HEK293 (cell line): ENCODE data around the gene SLC16A7.

Experiments
- CTCF ChIA-PET: fragments of 350-600 bp; formaldehyde crosslinking; extraction: SDS; loops from one replicate; lab custom pipeline; 2021; ENCODE audit warnings: antibody characterized with exemption; lab: Yijun Ruan, JAX
- POLR2A ChIA-PET: fragments of 300-600 bp; formaldehyde crosslinking; extraction: SDS; loops from one replicate; lab custom pipeline; 2020; ENCODE audit warnings: antibody characterized with exemption, inconsistent platforms; lab: Yijun Ruan, JAX
- H3K27ac ChIP-seq: fragments of 200-500 bp; sonication (Bioruptor generic); 2 replicates; pipeline ENCODE4 v1.5.1; 2014; ENCODE audit warnings: low read depth, low read length, control low read depth, inconsistent platforms; ENCODE audit errors: extremely low read depth
- H3K36me3 ChIP-seq, 2 experiments: fragments of 200-500 bp in 1 of 2; sonication (Bioruptor generic) in 1 of 2; 1 replicate in 1 of 2; 2 replicates in 1 of 2; pipeline ENCODE4 v1.5.1; 2014 to 2017; ENCODE audit warnings: inconsistent platforms in 2 of 2, low read length in 2 of 2; ENCODE audit not compliant: control insufficient read depth in 2 of 2, insufficient read depth in 1 of 2
- H3K4me1 ChIP-seq: fragments of 200-500 bp; sonication (Bioruptor generic); 2 replicates; pipeline ENCODE4 v1.5.1; 2014; ENCODE audit warnings: mild to moderate bottlenecking, low read length, inconsistent platforms; ENCODE audit not compliant: control insufficient read depth, insufficient read depth
- H3K4me3 ChIP-seq: 2 replicates; pipeline ENCODE4 v1.5.1; 2011; ENCODE audit warnings: low read depth, mild to moderate bottlenecking, control low read depth, low read length, moderate library complexity
- H3K9me3 ChIP-seq: fragments of 200-500 bp; sonication (Bioruptor generic); 2 replicates; pipeline ENCODE4 v1.5.1; 2014; ENCODE audit warnings: low read depth, low read length, inconsistent platforms; ENCODE audit not compliant: control insufficient read depth, insufficient read depth
- BCL11A ChIP-seq: fragments of 450-650 bp; formaldehyde crosslinking; IDR thresholded peaks from 2 replicates; pipeline ENCODE4 v1.5.1; 2016; ENCODE audit warnings: low read depth, missing biosample characterization, missing genetic modification characterization
- HOXA7 ChIP-seq: sonication (generic); formaldehyde crosslinking; IDR thresholded peaks from 2 replicates; pipeline ENCODE4 v1.8.1; 2022; ENCODE audit warnings: missing genetic modification reagents, borderline replicate concordance
- HOXD13 ChIP-seq: sonication (generic); formaldehyde crosslinking; IDR thresholded peaks from 2 replicates; pipeline ENCODE4 v1.8.0; 2022; ENCODE audit warnings: missing genetic modification reagents, borderline replicate concordance
- KLF1 ChIP-seq: fragments of 450-650 bp; formaldehyde crosslinking; IDR thresholded peaks from 2 replicates; pipeline ENCODE4 v1.5.1; 2016; ENCODE audit warnings: missing biosample characterization, missing genetic modification characterization
- YY2 ChIP-seq: fragments of 450-650 bp; formaldehyde crosslinking; IDR thresholded peaks from 2 replicates; pipeline ENCODE4 v1.5.1; 2016; ENCODE audit warnings: missing biosample characterization, missing genetic modification characterization
- ZBTB17 ChIP-seq: fragments of 450-650 bp; formaldehyde crosslinking; IDR thresholded peaks from 2 replicates; pipeline ENCODE4 v1.5.1; 2016; ENCODE audit warnings: missing biosample characterization, missing genetic modification characterization
- ZNF121 ChIP-seq: fragments of 450-650 bp; formaldehyde crosslinking; IDR thresholded peaks from 2 replicates; pipeline ENCODE4 v1.5.1; 2016; ENCODE audit warnings: missing biosample characterization, missing genetic modification characterization
- ZNF132 ChIP-seq: fragments of 450-650 bp; formaldehyde crosslinking; IDR thresholded peaks from 2 replicates; pipeline ENCODE4 v1.5.1; 2017; ENCODE audit warnings: missing biosample characterization, missing genetic modification characterization, borderline replicate concordance
- ZNF155 ChIP-seq: fragments of 450-650 bp; formaldehyde crosslinking; IDR thresholded peaks from 2 replicates; pipeline ENCODE4 v1.5.1; 2016; ENCODE audit warnings: missing biosample characterization, missing genetic modification characterization
- ZNF239 ChIP-seq: fragments of 450-650 bp; formaldehyde crosslinking; IDR thresholded peaks from 2 replicates; pipeline ENCODE4 v1.5.1; 2016; ENCODE audit warnings: missing biosample characterization, missing genetic modification characterization
- ZNF350 ChIP-seq: fragments of 450-650 bp; formaldehyde crosslinking; IDR thresholded peaks from 2 replicates; pipeline ENCODE4 v1.5.0; 2017; ENCODE audit warnings: missing biosample characterization, mild to moderate bottlenecking, missing genetic modification characterization
- ZNF366 ChIP-seq: fragments of 450-650 bp; formaldehyde crosslinking; conservative IDR thresholded peaks from 2 replicates; pipeline ENCODE4 v1.5.1; 2016; ENCODE audit warnings: missing biosample characterization, missing genetic modification characterization
- ZNF391 ChIP-seq: fragments of 450-650 bp; formaldehyde crosslinking; IDR thresholded peaks from 2 replicates; pipeline ENCODE4 v1.5.1; 2016; ENCODE audit warnings: low read depth, missing biosample characterization, missing genetic modification characterization, borderline replicate concordance
- ZNF404 ChIP-seq: fragments of 450-650 bp; formaldehyde crosslinking; IDR thresholded peaks from 2 replicates; pipeline ENCODE4 v1.5.1; 2017; ENCODE audit warnings: missing biosample characterization, missing genetic modification characterization
- ZNF426 ChIP-seq: fragments of 450-650 bp; formaldehyde crosslinking; IDR thresholded peaks from 2 replicates; pipeline ENCODE4 v1.5.1; 2017; ENCODE audit warnings: missing biosample characterization, missing genetic modification characterization, mild to moderate bottlenecking, inconsistent platforms, moderate library complexity
- ZNF501 ChIP-seq: fragments of 450-650 bp; formaldehyde crosslinking; IDR thresholded peaks from 2 replicates; pipeline ENCODE4 v1.5.1; 2016; ENCODE audit warnings: missing biosample characterization, missing genetic modification characterization
- ZNF510 ChIP-seq: fragments of 450-650 bp; formaldehyde crosslinking; IDR thresholded peaks from 2 replicates; pipeline ENCODE4 v1.5.1; 2018; ENCODE audit warnings: mild to moderate bottlenecking, missing genetic modification characterization, missing biosample characterization; ENCODE audit not compliant: insufficient replicate concordance
- ZNF521 ChIP-seq: fragments of 450-650 bp; formaldehyde crosslinking; IDR thresholded peaks from 2 replicates; pipeline ENCODE4 v1.5.1; 2017; ENCODE audit warnings: missing biosample characterization, mild to moderate bottlenecking, missing genetic modification characterization
- ZNF548 ChIP-seq: fragments of 450-650 bp; formaldehyde crosslinking; IDR thresholded peaks from 2 replicates; pipeline ENCODE4 v1.5.1; 2016; ENCODE audit warnings: missing biosample characterization, missing genetic modification characterization
- ZNF561 ChIP-seq: fragments of 450-650 bp; IDR thresholded peaks from 2 replicates; pipeline ENCODE4 v1.5.1; 2018; ENCODE audit warnings: missing biosample characterization, missing genetic modification characterization, borderline replicate concordance
- ZNF571 ChIP-seq: fragments of 450-650 bp; formaldehyde crosslinking; IDR thresholded peaks from 2 replicates; pipeline ENCODE4 v1.5.0; 2017; ENCODE audit warnings: missing biosample characterization, missing genetic modification characterization
- ZNF580 ChIP-seq: fragments of 450-650 bp; formaldehyde crosslinking; IDR thresholded peaks from 2 replicates; pipeline ENCODE4 v1.5.1; 2016; ENCODE audit warnings: missing biosample characterization, missing genetic modification characterization
- ZNF600 ChIP-seq: fragments of 450-650 bp; formaldehyde crosslinking; IDR thresholded peaks from 2 replicates; pipeline ENCODE4 v1.5.1; 2016; ENCODE audit warnings: missing biosample characterization, missing genetic modification characterization
- ZNF624 ChIP-seq: fragments of 450-650 bp; formaldehyde crosslinking; IDR thresholded peaks from 2 replicates; pipeline ENCODE4 v1.5.1; 2017; ENCODE audit warnings: missing biosample characterization, missing genetic modification characterization
- ZNF701 ChIP-seq: fragments of 450-650 bp; formaldehyde crosslinking; IDR thresholded peaks from 2 replicates; pipeline ENCODE4 v1.5.1; 2016; ENCODE audit warnings: missing biosample characterization, missing genetic modification characterization
- ZNF776 ChIP-seq: fragments of 450-650 bp; formaldehyde crosslinking; IDR thresholded peaks from 2 replicates; pipeline ENCODE4 v1.5.0; 2017; ENCODE audit warnings: missing biosample characterization, missing genetic modification characterization, borderline replicate concordance
- ZNF837 ChIP-seq: fragments of 450-650 bp; formaldehyde crosslinking; IDR thresholded peaks from 2 replicates; pipeline ENCODE4 v1.5.1; 2016; ENCODE audit warnings: missing biosample characterization, missing genetic modification characterization
- ZSCAN30 ChIP-seq: fragments of 450-650 bp; IDR thresholded peaks from 2 replicates; pipeline ENCODE4 v1.5.1; 2018; ENCODE audit warnings: missing biosample characterization, mild to moderate bottlenecking, missing genetic modification characterization, moderate library complexity
- TF ChIP-seq, protein P1 (sequence below): fragments of 450-650 bp; formaldehyde crosslinking; IDR thresholded peaks from 2 replicates; pipeline ENCODE4 v1.5.1; 2017; ENCODE audit warnings: missing biosample characterization, missing genetic modification characterization
- TF ChIP-seq, protein P2 (sequence below): fragments of 450-650 bp; formaldehyde crosslinking; IDR thresholded peaks from 2 replicates; pipeline ENCODE4; 2016; ENCODE audit warnings: missing biosample characterization, missing genetic modification characterization
- TF ChIP-seq, protein P3 (sequence below): fragments of 450-650 bp; formaldehyde crosslinking; IDR thresholded peaks from 2 replicates; pipeline ENCODE4 v1.5.0; 2017; ENCODE audit warnings: missing biosample characterization, missing genetic modification characterization, borderline replicate concordance

The SLC16A7 gene

DNA sequence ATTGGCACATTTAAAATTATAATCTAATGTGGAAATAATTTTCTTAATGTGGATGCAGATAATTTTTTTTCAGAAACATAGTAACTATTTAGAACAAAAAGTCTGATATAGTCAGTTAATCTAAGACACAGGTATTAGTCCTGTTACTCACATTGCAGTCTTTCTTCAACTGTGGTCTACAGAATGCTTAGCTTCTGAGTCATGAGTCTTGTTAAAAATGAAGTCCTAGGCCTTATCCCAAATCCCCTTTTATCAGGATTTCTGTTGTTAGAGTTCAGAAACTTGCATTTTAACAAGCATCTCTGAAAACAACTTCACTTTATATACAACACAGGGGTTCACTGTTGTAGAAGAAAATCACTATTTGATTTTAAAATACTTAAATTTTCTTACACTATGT lies 112.2 kb downstream of the SLC16A7 start (continued):
- TF ChIP-seq BCL11A (no peak), ZNF837 (tag by site-specific recombination) (no peak), ZNF155 (tag by site-specific recombination) (no peak), ZNF776 (no peak), HOXA7 (CRISPR knock-in tag) (no peak), ZNF580 (tag by site-specific recombination) (no peak), ZNF404 (no peak), ZNF121 (tag by site-specific recombination) (no peak), ZNF391 (tag by site-specific recombination) (no peak)
- TF ChIP-seq, protein P1, sequence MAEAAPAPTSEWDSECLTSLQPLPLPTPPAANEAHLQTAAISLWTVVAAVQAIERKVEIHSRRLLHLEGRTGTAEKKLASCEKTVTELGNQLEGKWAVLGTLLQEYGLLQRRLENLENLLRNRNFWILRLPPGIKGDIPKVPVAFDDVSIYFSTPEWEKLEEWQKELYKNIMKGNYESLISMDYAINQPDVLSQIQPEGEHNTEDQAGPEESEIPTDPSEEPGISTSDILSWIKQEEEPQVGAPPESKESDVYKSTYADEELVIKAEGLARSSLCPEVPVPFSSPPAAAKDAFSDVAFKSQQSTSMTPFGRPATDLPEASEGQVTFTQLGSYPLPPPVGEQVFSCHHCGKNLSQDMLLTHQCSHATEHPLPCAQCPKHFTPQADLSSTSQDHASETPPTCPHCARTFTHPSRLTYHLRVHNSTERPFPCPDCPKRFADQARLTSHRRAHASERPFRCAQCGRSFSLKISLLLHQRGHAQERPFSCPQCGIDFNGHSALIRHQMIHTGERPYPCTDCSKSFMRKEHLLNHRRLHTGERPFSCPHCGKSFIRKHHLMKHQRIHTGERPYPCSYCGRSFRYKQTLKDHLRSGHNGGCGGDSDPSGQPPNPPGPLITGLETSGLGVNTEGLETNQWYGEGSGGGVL (tag by site-specific recombination): no peak

GRCh38 chr12:59708484-59708883 lies 112.7 kb downstream of the SLC16A7 start:
- Histone ChIP-seq H3K27ac (no peak overlapping the region), H3K36me3 (no peaks in the 10 kb centered on the region), H3K9me3 (no peaks in the 10 kb centered on the region), H3K4me1 (no peaks in the 10 kb centered on the region), H3K4me3 (no peak overlapping the region)
- TF ChIP-seq ZBTB17 (no peak), ZNF132 (no peak), ZNF624 (tag by site-specific recombination) (no peak), KLF1 (tag by site-specific recombination) (no peak), ZNF366 (no peak), ZSCAN30 (tag by site-specific recombination) (no peak), ZNF580 (tag by site-specific recombination) (no peak), YY2 (tag by site-specific recombination) (no peak), HOXD13 (CRISPR knock-in tag) (no peak), ZNF521 (tag by site-specific recombination) (no peak)
- TF ChIP-seq, protein P2, sequence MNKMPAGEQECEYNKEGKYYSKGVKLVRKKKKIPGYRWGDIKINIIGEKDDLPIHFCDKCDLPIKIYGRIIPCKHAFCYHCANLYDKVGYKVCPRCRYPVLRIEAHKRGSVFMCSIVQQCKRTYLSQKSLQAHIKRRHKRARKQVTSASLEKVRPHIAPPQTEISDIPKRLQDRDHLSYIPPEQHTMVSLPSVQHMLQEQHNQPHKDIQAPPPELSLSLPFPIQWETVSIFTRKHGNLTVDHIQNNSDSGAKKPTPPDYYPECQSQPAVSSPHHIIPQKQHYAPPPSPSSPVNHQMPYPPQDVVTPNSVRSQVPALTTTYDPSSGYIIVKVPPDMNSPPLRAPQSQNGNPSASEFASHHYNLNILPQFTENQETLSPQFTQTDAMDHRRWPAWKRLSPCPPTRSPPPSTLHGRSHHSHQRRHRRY (tag by site-specific recombination): no peak
- CTCF ChIA-PET: interaction anchor here (0.6 kb wide), 1 partner anchor 846 kb away, joined by 3 read pairs; no protein-coding TSS in a partner anchor
- POLR2A ChIA-PET: no interaction called here

DNA sequence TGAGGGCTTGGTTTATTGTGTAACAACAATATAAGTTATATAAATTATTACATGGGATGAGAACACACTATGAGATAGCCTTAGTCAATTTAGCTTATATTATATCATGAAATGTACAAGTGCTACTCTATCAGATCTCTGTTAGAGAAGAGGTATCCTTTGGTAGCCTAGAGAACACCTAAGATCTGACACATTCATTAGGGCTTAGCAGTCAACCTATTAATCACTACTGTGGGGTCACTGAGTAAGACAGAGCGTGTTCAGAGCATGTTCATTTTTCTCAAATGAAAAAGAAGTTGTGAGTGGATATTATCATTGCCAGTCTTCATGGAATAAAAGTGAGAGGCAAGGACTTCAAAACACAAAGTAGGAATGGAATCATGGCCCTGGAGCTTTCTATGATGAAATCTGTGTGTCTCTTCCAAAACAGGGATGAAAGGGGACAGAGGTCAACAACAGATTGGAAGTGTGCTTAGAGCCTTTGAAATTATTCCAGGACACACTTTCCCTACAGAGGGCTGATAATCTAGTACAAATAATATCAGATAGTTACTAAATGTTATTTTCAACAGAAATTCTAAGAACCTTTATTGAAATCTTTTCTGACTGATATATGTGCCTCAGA lies 114.3 kb downstream of the SLC16A7 start:
- CTCF ChIA-PET: interaction anchor here (0.6 kb wide), 1 partner anchor 56 kb away, joined by 4 read pairs; no protein-coding TSS in a partner anchor
- TF ChIP-seq ZNF239 (tag by site-specific recombination) (no peak), ZNF548 (tag by site-specific recombination) (no peak), ZNF701 (tag by site-specific recombination) (no peak), ZNF571 (no peak), ZNF501 (tag by site-specific recombination) (no peak), ZNF426 (tag by site-specific recombination) (no peak), ZNF510 (tag by site-specific recombination) (no peak), ZNF350 (no peak), ZNF561 (tag by site-specific recombination) (no peak), ZNF600 (tag by site-specific recombination) (no peak)
- TF ChIP-seq, protein P3, sequence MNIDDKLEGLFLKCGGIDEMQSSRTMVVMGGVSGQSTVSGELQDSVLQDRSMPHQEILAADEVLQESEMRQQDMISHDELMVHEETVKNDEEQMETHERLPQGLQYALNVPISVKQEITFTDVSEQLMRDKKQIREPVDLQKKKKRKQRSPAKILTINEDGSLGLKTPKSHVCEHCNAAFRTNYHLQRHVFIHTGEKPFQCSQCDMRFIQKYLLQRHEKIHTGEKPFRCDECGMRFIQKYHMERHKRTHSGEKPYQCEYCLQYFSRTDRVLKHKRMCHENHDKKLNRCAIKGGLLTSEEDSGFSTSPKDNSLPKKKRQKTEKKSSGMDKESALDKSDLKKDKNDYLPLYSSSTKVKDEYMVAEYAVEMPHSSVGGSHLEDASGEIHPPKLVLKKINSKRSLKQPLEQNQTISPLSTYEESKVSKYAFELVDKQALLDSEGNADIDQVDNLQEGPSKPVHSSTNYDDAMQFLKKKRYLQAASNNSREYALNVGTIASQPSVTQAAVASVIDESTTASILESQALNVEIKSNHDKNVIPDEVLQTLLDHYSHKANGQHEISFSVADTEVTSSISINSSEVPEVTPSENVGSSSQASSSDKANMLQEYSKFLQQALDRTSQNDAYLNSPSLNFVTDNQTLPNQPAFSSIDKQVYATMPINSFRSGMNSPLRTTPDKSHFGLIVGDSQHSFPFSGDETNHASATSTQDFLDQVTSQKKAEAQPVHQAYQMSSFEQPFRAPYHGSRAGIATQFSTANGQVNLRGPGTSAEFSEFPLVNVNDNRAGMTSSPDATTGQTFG (tag by site-specific recombination): no peak

More for the DNA sequence above, 114.3 kb downstream of the SLC16A7 start:
- no peaks in the 10 kb centered on the region for H3K4me1 ChIP-seq
- no peak overlapping the region for H3K27ac ChIP-seq
- H3K9me3 ChIP-seq: no peaks in the 10 kb centered on the region
- no peak overlapping the region for H3K4me3 ChIP-seq
- no peaks in the 10 kb centered on the region for H3K36me3 ChIP-seq
- POLR2A ChIA-PET: no interaction called here
